ENCODE results near the gene ZNF865. TPM values are rescaled to one million over a fixed set of nuclear protein-coding genes. Genes with fewer than 3 reads are reported as not detected.

The ZNF865 gene
- total and polyA plus RNA-seq, 9 donors, result 0.42 to 20.9 (median 16.5) TPM

DNA sequence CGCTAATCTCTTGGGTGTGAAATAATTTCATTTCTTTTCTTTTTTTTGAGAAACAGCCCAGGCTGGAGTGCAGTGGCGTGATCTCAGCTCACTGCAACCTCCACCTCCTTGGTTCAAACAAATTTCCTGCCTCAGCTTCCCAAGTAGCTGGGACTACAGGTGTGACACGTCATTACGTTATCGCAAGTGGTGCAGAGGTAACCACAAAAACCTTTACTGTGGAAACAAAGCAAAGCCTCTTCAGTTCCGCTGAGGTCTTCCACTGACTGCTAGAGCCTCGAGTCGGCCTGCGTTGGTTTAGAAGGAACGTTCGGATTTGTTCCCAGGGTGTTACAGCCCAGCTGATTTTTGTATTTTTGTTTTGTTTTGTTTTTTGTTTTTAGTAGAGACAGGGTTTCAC is 20.9 kb downstream of the ZNF865 start:
- intact Hi-C loops (cut with DNase I), result no loop called here
- TF ChIP-seq POLR2A (IDR thresholded peaks at IDR 0.05), result no peak
- TF ChIP-seq, protein P1, sequence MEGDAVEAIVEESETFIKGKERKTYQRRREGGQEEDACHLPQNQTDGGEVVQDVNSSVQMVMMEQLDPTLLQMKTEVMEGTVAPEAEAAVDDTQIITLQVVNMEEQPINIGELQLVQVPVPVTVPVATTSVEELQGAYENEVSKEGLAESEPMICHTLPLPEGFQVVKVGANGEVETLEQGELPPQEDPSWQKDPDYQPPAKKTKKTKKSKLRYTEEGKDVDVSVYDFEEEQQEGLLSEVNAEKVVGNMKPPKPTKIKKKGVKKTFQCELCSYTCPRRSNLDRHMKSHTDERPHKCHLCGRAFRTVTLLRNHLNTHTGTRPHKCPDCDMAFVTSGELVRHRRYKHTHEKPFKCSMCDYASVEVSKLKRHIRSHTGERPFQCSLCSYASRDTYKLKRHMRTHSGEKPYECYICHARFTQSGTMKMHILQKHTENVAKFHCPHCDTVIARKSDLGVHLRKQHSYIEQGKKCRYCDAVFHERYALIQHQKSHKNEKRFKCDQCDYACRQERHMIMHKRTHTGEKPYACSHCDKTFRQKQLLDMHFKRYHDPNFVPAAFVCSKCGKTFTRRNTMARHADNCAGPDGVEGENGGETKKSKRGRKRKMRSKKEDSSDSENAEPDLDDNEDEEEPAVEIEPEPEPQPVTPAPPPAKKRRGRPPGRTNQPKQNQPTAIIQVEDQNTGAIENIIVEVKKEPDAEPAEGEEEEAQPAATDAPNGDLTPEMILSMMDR (IDR thresholded peaks at IDR 0.05), result no peak
- no peak for TF ChIP-seq EP300 (IDR thresholded peaks at IDR 0.05)
- no peak overlapping the region for H3K4me3 ChIP-seq
- WGBS, 3 donors, result 82 to 87% (median 85%) methylated on average over 11 of the region's 11 CpGs
- no peaks in the 10 kb centered on the region for H3K27me3 ChIP-seq
- H3K36me3 ChIP-seq, result no peaks in the 10 kb centered on the region
- no peak for DNase-seq
- H3K9me3 ChIP-seq, result no peaks in the 10 kb centered on the region
- peaks cover 4% of the 10 kb centered on the region for H3K4me1 ChIP-seq (ENCODE audit: insufficient read depth)
- no peak overlapping the region for H3K27ac ChIP-seq

DNA sequence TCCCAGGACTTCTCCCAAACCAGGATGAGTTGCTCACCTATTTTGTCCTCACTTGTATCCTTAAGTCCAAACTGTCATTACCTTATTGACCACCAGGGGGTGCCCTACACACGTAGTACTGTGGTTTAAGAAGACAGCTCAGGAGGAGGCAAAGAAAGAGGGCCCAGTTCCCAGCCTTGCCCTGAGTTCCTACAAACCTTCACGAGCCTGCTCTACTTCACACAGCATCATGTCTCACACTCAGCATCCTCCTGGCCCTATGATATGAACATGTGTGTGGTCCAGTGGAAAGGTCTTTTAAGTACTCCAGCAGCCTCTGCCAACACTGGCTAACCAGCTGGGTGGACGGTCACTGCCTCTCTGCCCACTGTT is 27.0 kb downstream of the ZNF865 start:
- TF ChIP-seq EP300 (IDR thresholded peaks at IDR 0.05), result no peak
- TF ChIP-seq, protein P1 (IDR thresholded peaks at IDR 0.05), result peak; percentile 77 to 90 (median 79)
- no peak overlapping the region for H3K4me3 ChIP-seq
- H3K9me3 ChIP-seq, result no peaks in the 10 kb centered on the region
- H3K4me1 ChIP-seq (ENCODE audit: insufficient read depth), result peaks cover 10% of the 10 kb centered on the region
- intact Hi-C loops (cut with DNase I), result loop anchor here in 2 of 4 donors (5.0 to 10.0 kb wide), 2 partner anchors 115 to 518 kb away; partner anchors contain the start of gene PPP1R12C (in 1 of the 2)
- H3K36me3 ChIP-seq, result no peaks in the 10 kb centered on the region
- WGBS, 3 donors, result 18 to 27% (median 22%) methylated on average over 3 of the region's 3 CpGs
- peak; percentile 63 to 93 (median 81) for DNase-seq
- no peak overlapping the region for H3K27ac ChIP-seq
- no peaks in the 10 kb centered on the region for H3K27me3 ChIP-seq

DNA sequence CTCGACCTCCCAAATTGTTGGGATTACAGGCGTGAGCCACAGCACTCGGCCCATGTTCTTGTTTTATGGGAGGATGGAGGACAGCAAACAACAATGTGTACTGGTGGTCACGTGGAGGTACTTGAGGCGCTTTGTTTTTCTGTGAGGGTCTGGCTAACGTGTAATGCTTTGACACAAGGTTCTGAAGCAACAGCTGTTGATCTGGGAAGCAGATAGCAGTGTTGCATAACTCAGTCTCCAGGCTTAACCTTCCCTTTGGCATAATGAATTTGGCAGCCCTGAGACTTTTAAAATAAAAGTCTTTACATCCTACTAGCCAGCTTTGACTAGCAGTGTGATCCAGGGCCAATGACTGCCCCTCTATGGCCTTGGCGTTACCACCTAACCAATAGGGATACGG is 28.4 kb downstream of the ZNF865 start:
- Histone ChIP-seq H3K4me3 (no peak overlapping the region), H3K9me3 (no peaks in the 10 kb centered on the region), H3K27me3 (no peaks in the 10 kb centered on the region), H3K27ac (no peak overlapping the region), H3K36me3 (no peaks in the 10 kb centered on the region), H3K4me1 (ENCODE audit: insufficient read depth) (peaks cover 10% of the 10 kb centered on the region)
- TF ChIP-seq EP300 (IDR thresholded peaks at IDR 0.05), result no peak
- no peak for TF ChIP-seq POLR2A (IDR thresholded peaks at IDR 0.05)
- TF ChIP-seq, protein P1 (IDR thresholded peaks at IDR 0.05), result no peak
- intact Hi-C loops (cut with DNase I), result loop anchor here in 2 of 4 donors (5.0 to 10.0 kb wide), 2 partner anchors 117 to 519 kb away; partner anchors contain the start of gene PPP1R12C (in 1 of the 2)
- 71 to 79% (median 72%) methylated on average over 8 of the region's 8 CpGs for WGBS, 3 donors
- no peak for DNase-seq

DNA sequence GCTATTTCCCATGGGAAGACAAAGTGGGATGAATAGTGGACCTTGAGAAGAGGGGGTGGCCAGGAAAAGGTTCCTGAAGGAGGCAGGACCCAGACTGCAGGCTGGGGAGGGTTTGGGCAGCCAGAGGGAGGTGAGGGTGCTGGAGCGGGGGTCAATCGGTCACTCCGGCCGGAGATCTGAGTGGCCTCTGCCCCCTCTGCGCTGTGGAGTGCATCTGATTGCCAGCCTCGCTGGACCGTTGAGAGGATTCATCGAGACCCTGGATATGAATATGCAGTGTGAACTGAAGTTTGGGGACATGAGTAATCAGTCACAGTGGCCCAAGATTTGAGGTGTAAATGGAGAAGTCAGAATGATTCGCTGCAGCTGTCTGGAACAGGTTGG is 29.9 kb downstream of the ZNF865 start:
- peak overlapping the region; percentile 63 for H3K4me3 ChIP-seq
- H3K4me1 ChIP-seq (ENCODE audit: insufficient read depth), result peaks cover 13% of the 10 kb centered on the region
- no peaks in the 10 kb centered on the region for H3K9me3 ChIP-seq
- DNase-seq, result peak in 3 of 5 donors; percentile 43 to 55 (median 47)
- intact Hi-C loops (cut with DNase I), result loop anchor here in 1 of 4 donors (10.0 kb wide), 1 partner anchor 521 kb away; the partner anchor contains the start of gene PPP1R12C
- TF ChIP-seq, protein P1 (IDR thresholded peaks at IDR 0.05), result no peak
- TF ChIP-seq POLR2A (IDR thresholded peaks at IDR 0.05) (no peak), EP300 (IDR thresholded peaks at IDR 0.05) (no peak)
- H3K36me3 ChIP-seq, result no peaks in the 10 kb centered on the region
- H3K27ac ChIP-seq, result peak overlapping the region; percentile 91 to 98
- H3K27me3 ChIP-seq, result no peaks in the 10 kb centered on the region
- WGBS, 3 donors, result 4 to 7% (median 5%) methylated on average over 9 of the region's 9 CpGs

All from ovary (tissue), 9 donors.